ENCODE data around the gene CRABP2.

CRABP2 gene

DNA sequence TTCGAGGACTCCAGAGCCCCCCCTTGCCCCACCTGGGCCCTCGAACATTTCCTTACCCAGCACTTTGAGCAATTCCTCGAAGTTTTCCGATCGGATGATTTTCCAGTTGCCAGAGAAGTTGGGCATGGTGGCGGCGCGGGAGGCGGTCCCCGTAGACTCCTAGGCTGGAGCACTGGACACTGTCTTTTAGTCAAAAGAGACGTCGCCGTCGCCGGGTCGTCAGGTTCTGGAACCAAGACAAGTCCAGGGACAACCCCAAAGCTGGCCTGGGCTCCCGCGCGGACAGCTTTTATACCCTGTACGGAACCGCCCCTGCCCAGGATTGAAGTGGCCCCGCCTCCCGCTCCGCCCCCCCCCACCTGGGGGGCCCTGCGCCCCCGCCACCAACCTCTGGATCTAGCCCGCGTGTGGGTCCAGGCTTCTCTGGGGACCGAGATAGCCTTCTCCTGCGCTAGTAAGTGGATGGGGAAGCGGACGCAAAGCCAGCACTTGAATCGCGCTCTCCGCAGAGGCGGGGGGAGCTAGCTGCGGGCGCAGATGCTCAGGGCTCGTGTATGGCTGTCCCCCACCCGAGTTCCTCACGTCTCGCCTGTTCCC lies at the start of gene CRABP2:
TSS of gene CRABP2 (minus strand) at position 263 of the 597 bp plus-strand sequence. CDS start at position 126, 137 bp downstream.
- no peak for DNase-seq (ENCODE audit: low spot score)

DNA sequence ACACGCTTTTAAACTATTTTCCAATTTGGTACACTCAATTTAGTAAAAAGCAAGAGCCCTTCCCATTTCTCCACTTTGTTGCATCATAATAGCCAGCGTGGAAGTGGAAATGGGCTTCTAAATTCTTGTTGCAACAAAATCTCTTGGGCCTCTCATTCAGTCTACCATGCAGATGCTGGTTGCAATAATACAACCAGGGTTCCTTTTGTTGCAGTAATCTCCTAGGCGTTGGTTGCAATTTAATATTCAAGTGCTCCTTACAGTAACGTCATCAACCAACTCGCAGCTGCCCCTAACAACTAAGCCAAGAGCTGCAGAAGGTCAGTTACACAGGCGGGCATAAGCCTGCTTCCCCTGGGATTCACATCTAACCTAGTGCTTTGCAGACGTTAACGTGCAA lies 48.8 kb upstream of the CRABP2 start:
- no peak for DNase-seq (ENCODE audit: low spot score)

DNA sequence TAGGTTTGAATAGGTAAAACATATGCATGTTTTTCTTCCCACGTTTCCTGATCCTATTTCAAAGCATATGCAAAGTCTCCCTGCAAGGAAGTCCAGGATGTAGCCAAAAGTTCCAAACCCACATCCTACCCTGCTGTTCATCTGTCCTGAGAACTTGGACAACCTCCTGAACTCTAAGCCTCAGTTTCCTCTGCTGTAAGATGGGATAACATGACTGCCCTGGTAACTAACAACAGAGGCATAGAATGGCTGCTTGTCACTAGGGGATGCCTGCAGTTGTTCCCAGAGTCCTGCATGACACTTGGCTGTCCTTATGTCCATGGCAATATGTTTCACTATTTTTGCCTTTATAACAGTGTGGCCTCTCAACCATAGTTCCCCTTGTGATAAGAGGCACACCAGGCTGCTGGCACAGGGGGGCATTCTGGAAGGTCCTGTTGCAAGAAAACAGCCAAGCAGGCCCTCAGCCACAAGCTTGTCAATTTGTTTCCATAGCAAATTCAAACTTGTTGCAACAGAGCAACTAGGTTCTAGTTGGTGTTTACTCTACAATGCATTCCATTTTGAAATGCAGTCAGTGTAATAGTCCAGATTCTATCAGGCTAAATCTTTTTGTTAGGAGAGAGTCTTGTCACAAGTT lies 47.6 kb upstream of the CRABP2 start:
- no peak for DNase-seq (ENCODE audit: low spot score)

DNA sequence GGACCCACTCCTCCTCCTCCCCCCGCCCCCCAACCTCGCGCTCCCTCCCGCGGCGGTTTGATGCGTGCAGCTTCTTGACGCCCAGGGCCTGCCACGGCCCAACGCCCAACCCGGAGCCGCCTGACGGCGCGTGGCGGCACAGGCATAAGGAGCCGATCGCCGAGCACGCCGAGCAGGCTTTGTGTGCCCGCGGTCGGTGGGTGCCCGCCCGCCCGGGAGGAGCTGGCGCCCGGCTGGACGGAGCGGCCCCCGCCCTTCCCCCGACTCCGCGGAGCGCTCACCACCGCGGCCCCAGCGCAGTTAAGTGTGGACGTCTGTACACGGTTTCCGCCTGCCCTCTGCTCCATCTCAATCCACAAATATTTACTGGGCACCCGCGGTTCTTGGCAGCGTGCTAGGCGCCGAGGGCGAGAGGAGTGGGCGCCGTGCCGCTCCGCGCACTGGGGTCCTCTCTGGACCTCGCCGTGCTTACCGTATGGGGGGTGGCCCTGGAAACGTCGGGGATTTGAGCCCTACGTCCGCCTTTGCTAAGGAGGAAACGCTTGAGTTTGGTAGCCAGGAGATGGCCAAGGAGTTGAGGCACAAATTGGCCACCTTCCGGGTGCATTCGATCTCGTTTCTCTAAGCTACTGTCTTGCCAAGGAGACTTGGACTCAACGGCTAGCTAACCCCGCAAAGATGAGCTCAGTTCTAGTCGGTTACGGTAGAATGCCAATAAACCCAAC lies 46.5 kb upstream of the CRABP2 start:
- peak; percentile 97 for DNase-seq (ENCODE audit: low spot score)

- DNase-seq (ENCODE audit: low spot score), result no peak
These were observed 46.0 kb upstream of the CRABP2 start, which contains the start of gene HDGF for GRCh38 chr1:156751451-156751756. HDGF (minus strand) TSS chr1:156751675; CDS start chr1:156751429, 246 bp downstream.

DNA sequence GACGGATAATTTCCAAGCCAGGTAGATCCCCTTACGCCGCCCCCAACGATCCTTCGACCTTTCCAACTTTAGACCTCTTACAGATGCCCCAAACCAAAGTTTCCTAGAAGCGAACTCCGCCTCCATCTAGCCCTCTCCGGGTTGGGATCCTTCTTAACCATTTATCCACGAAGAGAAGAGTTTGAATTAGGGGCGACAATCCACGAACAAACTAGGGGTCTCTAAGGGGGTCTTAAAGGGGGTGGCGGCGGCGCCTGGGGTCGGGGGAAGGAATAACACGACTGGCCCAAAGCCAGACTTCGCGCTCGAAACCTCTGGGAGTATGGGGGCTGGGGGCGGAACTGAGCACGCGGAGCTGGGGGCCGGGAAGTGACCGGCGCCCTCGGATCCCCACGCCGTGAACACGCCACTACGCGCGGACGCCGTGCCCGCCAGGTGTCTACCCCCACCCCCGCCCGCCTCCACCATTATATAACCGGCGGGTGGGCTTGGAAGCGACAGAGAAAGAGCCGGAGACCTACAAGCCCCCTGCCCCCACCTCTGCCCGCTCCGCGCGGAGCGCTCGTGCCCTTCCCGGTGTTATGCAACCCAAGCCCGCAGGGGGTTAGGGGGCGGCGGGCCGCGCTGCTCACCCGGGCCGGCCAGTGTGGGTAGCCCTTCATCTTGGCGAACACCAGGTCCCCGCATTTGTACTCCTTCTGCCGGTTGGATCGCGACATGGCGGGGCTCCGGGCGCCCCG lies 45.5 kb upstream of the CRABP2 start:
- DNase-seq (ENCODE audit: low spot score), result no peak

- DNase-seq (ENCODE audit: low spot score), result peak; percentile 54
These were observed 44.8 kb upstream of the CRABP2 start for GRCh38 chr1:156750191-156750672.

GRCh38 chr1:156749419-156750118 lies 44.2 kb upstream of the CRABP2 start:
- no peak for DNase-seq (ENCODE audit: low spot score)

DNA sequence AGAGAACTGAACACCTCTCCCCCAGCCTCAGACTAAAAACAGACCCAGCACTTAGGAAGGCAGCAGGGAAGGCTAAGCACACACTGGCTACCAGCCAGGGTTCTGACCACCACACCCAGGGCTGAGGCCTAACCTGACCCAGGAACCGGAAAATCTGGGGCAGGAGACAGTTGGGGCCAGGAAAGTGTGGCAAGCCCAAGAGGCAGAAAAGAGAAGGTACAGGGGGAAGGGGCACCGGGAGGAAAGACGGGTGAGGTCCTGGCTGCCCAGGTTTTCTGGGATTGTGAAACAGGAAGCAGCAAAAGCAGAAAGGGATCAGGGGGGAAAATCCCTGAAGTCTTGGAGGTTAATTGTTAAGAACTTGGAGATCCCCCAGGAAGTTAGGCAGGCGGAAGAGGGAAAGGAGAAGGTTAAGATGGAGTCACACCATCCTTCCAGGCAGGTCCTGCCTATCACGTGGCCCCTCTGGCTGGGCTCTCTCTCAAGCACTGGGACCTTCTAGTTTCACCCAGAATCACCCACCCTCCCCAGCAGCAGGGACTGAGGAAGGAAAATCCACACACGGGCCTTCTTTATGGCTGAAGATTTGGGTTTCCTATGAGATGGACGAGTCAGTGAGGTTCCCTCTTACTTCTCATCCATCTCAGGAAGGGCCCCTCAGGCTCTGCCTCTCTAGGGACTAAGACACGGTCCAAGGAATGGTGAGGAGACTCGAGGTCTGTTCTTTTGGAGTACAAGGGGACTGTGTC lies 43.5 kb upstream of the CRABP2 start:
- no peak for DNase-seq (ENCODE audit: low spot score)

- DNase-seq (ENCODE audit: low spot score), result peak; percentile 56
These were observed 42.6 kb upstream of the CRABP2 start for GRCh38 chr1:156747742-156748669.

DNA sequence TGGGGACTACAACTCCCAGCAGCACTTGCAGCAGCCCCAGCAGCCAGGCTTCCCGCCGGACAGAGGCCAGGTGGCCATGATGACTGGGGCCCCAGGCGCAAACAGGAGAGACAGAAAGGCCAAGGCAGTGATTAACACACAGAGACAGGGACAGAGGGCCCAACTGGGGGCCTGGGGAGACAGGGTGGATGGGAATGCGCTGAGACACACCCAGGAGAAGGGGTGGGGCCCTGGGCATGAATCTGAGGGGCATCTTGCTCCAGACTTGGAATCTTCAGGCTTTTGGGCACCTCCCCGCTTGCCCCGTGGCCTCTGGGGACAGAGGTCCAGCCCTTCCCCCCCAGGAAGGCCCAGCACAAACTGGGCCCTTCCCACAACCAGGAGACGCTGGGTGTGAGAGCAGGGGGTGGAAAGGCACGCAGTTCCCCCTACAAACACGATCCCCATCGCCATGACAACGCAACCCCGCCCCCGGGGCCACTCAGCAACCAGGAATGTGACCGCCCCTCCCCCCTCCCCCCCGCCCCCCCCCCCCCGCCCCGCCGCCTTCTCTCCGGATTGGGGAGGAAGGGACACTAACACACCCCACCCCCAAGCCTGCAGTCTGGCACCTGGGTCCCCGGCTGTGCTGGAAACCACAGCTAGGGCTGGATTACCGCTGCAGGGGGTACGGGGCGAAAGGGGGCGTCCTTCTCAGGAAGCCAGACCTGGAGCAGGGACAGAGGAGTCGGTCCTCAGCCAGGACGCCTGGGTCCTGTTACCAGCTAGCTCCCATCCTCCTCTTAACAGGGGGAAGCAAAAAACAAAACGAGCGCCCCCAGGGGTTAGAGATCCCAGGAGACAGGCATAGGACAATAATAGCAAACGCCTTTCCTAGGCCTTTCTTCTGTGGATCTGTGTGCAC lies 41.6 kb upstream of the CRABP2 start:
- peak; percentile 88 for DNase-seq (ENCODE audit: low spot score)

DNA sequence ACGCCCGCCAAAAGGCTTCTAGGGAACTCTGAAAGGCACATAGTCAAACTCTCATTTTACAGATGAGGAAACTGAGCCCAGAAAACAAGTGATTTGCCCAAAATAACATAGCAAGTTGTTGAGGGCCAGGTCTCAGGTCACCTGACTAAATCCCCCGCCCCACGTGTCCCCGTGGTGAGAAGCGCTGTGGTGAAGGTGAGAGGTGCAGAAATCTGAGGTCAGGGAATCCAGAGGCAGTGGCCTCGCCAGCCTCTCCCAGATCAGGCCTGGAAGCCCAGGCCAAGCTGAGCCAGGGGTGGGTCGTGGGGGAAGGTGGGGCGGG lies 41.0 kb upstream of the CRABP2 start:
- DNase-seq (ENCODE audit: low spot score), result peak; percentile 34

DNA sequence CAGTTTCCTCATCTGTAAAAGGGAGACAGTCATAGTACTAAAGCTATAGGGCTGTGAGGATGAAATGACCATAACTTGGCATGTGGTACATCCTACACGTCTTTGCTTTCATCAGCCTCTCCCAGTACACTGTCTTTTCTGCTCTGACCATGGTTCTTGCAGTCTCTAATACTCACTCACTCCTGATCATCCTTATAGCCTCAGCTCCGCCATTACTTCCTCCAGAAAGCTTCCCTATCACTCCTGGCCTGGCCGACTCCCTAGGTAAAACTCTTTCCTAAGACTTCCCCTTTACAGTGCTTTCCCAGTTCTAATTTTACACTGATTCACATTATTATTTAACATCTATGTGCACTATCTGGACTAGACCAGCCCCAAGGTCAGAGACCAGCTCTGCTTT lies 40.5 kb upstream of the CRABP2 start:
- no peak for DNase-seq (ENCODE audit: low spot score)

DNA sequence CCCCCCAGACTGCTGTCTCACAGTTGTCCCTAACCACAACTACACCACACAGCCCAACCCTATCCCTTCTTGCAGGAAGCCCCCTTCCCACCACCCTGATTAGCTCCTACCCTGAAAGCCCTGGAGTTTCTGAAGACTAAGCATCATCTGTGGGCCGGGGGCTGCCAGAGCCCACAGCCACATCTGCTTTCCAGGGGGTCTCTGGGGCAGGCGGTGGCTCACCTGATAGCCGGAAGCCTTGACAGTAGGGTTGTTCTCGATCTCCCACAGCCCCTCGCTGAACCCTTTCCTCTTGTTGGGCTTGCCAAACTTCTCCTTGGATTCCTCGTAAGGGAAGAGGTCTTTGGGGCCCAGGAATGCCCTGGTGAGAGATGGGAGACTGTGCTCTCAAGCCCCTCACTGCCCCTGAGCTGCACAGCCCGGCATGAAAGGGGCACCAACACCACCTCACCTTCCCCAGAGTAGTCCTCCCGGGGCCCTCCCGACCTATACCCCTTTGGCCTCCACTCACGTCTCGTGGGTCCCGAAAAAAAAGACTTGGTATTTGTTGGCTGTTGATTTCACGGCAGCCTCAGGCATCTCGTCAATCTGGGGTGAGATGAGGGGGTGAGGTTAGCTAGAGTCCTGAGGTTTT lies 39.5 kb upstream of the CRABP2 start:
- DNase-seq (ENCODE audit: low spot score), result no peak

- DNase-seq (ENCODE audit: low spot score), result no peak
These were observed 39.0 kb upstream of the CRABP2 start for GRCh38 chr1:156744344-156744743.

GRCh38 chr1:156743367-156744302 lies 38.3 kb upstream of the CRABP2 start:
- DNase-seq (ENCODE audit: low spot score), result no peak

- DNase-seq (ENCODE audit: low spot score), result no peak
These were observed 37.4 kb upstream of the CRABP2 start for GRCh38 chr1:156742801-156743200.

DNA sequence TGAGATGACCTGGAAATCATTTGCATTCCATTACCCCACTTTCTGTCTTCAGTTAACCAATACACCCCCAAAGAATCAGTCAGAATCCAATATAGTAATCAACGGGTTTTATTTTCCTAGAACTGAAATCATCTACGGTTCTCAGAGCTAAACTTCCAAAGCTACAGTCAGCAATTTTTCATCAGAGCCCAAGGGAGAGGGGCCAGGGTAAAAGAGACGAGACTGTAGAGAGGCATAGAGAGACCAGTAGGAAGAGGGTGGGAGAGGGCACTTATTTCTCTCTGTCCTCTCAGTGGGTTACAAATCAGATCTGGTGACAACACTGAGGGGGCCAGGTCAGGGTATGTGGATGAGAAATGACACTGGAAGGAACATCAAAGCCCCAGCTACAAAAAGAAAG lies 36.6 kb upstream of the CRABP2 start:
- DNase-seq (ENCODE audit: low spot score), result no peak
